Motor neuron (in vitro differentiated cells): ENCODE data around the gene ANGEL1. TPM values are rescaled to one million over a fixed set of nuclear protein-coding genes. Genes with fewer than 3 reads are reported as not detected.

Experiments
- ATAC-seq, 8 experiments: fragments of 200-7000 bp; cut with Tn5 transposase; replicated peaks in 6 of 8; 2 replicates each; pipeline ENCODE4 v1.8.0; 2021; ENCODE audit warnings: mild to moderate bottlenecking in 8 of 8, moderate library complexity in 8 of 8
- H3K27ac ChIP-seq, 2 donors: fragments of 250-450 bp; sonication (Bioruptor Pico); 2 replicates each; pipeline ENCODE4 v1.9.0; 2021; ENCODE audit warnings: antibody characterized with exemption in 2 of 2, mild to moderate bottlenecking in 2 of 2, moderate library complexity in 1 of 2
- H3K4me1 ChIP-seq, 2 donors: fragments of 250-450 bp; sonication (Bioruptor Pico); replicated peaks in 1 of 2; 2 replicates each; pipeline ENCODE4 v1.6.1; 2021; ENCODE audit warnings: antibody characterized with exemption in 2 of 2, mild to moderate bottlenecking in 2 of 2, moderate library complexity in 1 of 2
- H3K4me3 ChIP-seq, 5 donors: fragments of 250-450 bp; sonication (Bioruptor Pico); 2 replicates each; pipeline ENCODE4 v1.9.0; 2021; ENCODE audit warnings: antibody characterized with exemption in 5 of 5, mild to moderate bottlenecking in 5 of 5, moderate library complexity in 4 of 5
- WGBS, 10 experiments: fragments of 450-650 bp; shearing (Covaris generic); methylation state at CpG; one replicate each; pipeline ENCODE4 v1.0.0; 2022; 5-methylcytosine and 5-hydroxymethylcytosine counted together
- in situ Hi-C, 9 experiments: fragments of 400-800 bp; cut with MboI; loops; one replicate each; pipeline ENCODE4 v1.15.0; 2021; ENCODE audit warnings: low sequenced_read_pairs in 9 of 9, low pct_unique_long_range_greater_than_20kb in 2 of 9; ENCODE audit not compliant: unreplicated experiment in 9 of 9
- total RNA-seq, 8 experiments: library from RNA; unstranded; fragments of 300-600 nt; gene quantifications; 2 replicates each; pipeline versions ENCODE4 v1.2.3 to v1.2.4, GENCODE V29; 2022

ANGEL1 gene
- total RNA-seq, 8 experiments from 2014 or later, result 10.5 to 34.6 (median 13.3) TPM

GRCh38 chr14:76753541-76754198 lies 59.0 kb downstream of the ANGEL1 start:
- Histone ChIP-seq H3K4me1 (no peaks in the 10 kb centered on the region), H3K27ac (no peak overlapping the region), H3K4me3 (no peak overlapping the region)
- in situ Hi-C loops, result no loop called here
- ATAC-seq, result no peak
- 29 to 100% (median 82%) methylated on average over 1 to 7 of the region's 7 CpGs for WGBS, 10 experiments

- H3K4me3 ChIP-seq, result no peak overlapping the region
- H3K27ac ChIP-seq, result no peak overlapping the region
- ATAC-seq, result peak in 2 of 8 experiments; percentile 14 to 35
- in situ Hi-C loops, result no loop called here
- 7 to 63% (median 43%) methylated on average over 1 to 6 of the region's 6 CpGs; no CpG with 5 or more reads in 5 of the 10 experiments for WGBS, 10 experiments
- H3K4me1 ChIP-seq, result no peaks in the 10 kb centered on the region
These were observed 59.9 kb downstream of the ANGEL1 start for GRCh38 chr14:76752744-76753143.

GRCh38 chr14:76742966-76743365 lies 69.7 kb downstream of the ANGEL1 start:
- no peak overlapping the region for H3K27ac ChIP-seq
- no peak for ATAC-seq
- 0 to 89% (median 71%) methylated on average over 1 to 5 of the region's 7 CpGs; no CpG with 5 or more reads in 1 of the 10 experiments for WGBS, 10 experiments
- H3K4me3 ChIP-seq, result no peak overlapping the region
- in situ Hi-C loops, result no loop called here
- no peaks in the 10 kb centered on the region for H3K4me1 ChIP-seq

GRCh38 chr14:76742185-76742584 lies 70.5 kb downstream of the ANGEL1 start:
- Histone ChIP-seq H3K4me3 (no peak overlapping the region), H3K27ac (no peak overlapping the region), H3K4me1 (no peaks in the 10 kb centered on the region)
- 10 to 100% (median 67%) methylated on average over 1 to 4 of the region's 6 CpGs; no CpG with 5 or more reads in 1 of the 10 experiments for WGBS, 10 experiments
- in situ Hi-C loops, result no loop called here
- ATAC-seq, result no peak

GRCh38 chr14:76741074-76741473 lies 71.6 kb downstream of the ANGEL1 start:
- H3K4me3 ChIP-seq, result no peak overlapping the region
- H3K4me1 ChIP-seq, result no peaks in the 10 kb centered on the region
- 0 to 86% (median 61%) methylated on average over 1 of the region's 1 CpG for WGBS, 10 experiments
- ATAC-seq, result no peak
- in situ Hi-C loops, result no loop called here
- H3K27ac ChIP-seq, result no peak overlapping the region

Other genes starting within 250 kb of the ANGEL1 start
- 10 to 100 TPM in 5 of 8 experiments, 1 to 10 TPM in 3; 1.1 to 29.5 (median 13.4) TPM for gene VASH1, start 51.4 kb downstream of the ANGEL1 start, total RNA-seq
- under 1 TPM in 2 of 8 experiments, not detected in 6; 0.38 to 0.80 TPM for gene LRRC74A, start 13.5 kb upstream of the ANGEL1 start, total RNA-seq
- gene IRF2BPL, start 215.8 kb upstream of the ANGEL1 start, total RNA-seq, result 10 to 100 TPM; 15.9 to 68.1 (median 40.4) TPM